GM18511 (cell line): Measurements from ENCODE around the gene CHRNA9.
"Not testable (repeated sequence)": the region's sequence is repeated elsewhere in the genome, so short reads cannot be mapped to it uniquely, and the experiment has no call there.

Experiments used
- ATAC-seq: cut with Tn5 transposase; IDR thresholded peaks from one replicate; pipeline ENCODE4 v1.9.1; 2021; ENCODE audit warnings: mild to moderate bottlenecking, moderate library complexity; ENCODE audit not compliant: unreplicated experiment

CHRNA9 gene

GRCh38 chr4:40334591-40335524 is at the start of gene CHRNA9:
Gene CHRNA9 (plus strand): TSS chr4:40335333. CDS start chr4:40335468, 135 bp downstream.
- ATAC-seq = no peak

GRCh38 chr4:40285692-40286091 is 49.4 kb upstream of the CHRNA9 start:
- no peak for ATAC-seq

GRCh38 chr4:40288566-40288965 is 46.6 kb upstream of the CHRNA9 start:
- no peak for ATAC-seq

GRCh38 chr4:40289366-40290188 is 45.6 kb upstream of the CHRNA9 start:
- ATAC-seq = peak; percentile 70

- not testable (repeated sequence) for ATAC-seq
These were observed 44.4 kb upstream of the CHRNA9 start for GRCh38 chr4:40290611-40291186.

GRCh38 chr4:40292313-40292759 is 42.8 kb upstream of the CHRNA9 start:
- no peak for ATAC-seq

GRCh38 chr4:40294339-40294738 is 40.8 kb upstream of the CHRNA9 start:
- ATAC-seq = no peak

- ATAC-seq = not testable (repeated sequence)
These were observed 40.1 kb upstream of the CHRNA9 start for GRCh38 chr4:40295030-40295429.

- ATAC-seq = no peak
These were observed 39.6 kb upstream of the CHRNA9 start for GRCh38 chr4:40295572-40295971.

- ATAC-seq = no peak
These were observed 36.0 kb upstream of the CHRNA9 start for GRCh38 chr4:40299126-40299525.

- ATAC-seq = no peak
These were observed 35.3 kb upstream of the CHRNA9 start for GRCh38 chr4:40299811-40300292.

- no peak for ATAC-seq
These were observed 34.6 kb upstream of the CHRNA9 start for GRCh38 chr4:40300371-40301162.

- peak; percentile 71 for ATAC-seq
These were observed 33.5 kb upstream of the CHRNA9 start for GRCh38 chr4:40301603-40302002.

GRCh38 chr4:40303751-40304150 is 31.4 kb upstream of the CHRNA9 start:
- no peak for ATAC-seq

- ATAC-seq = peak; percentile 59
These were observed 29.6 kb upstream of the CHRNA9 start for GRCh38 chr4:40305328-40306170.

- no peak for ATAC-seq
These were observed 28.9 kb upstream of the CHRNA9 start for GRCh38 chr4:40306226-40306625.

- ATAC-seq = no peak
These were observed 28.2 kb upstream of the CHRNA9 start for GRCh38 chr4:40306976-40307375.

- ATAC-seq = peak; percentile 26
These were observed 27.3 kb upstream of the CHRNA9 start for GRCh38 chr4:40307627-40308497.
